GM12878 (cell line): ENCODE measurements around the gene ADAMTS2. TPM values are rescaled to one million over a fixed set of nuclear protein-coding genes. Genes with fewer than 3 reads are reported as not detected.

Experiments used
- ATAC-seq: fragments of 200-7000 bp; cut with Tn5 transposase; 3 replicates; pipeline ENCODE4 v1.9.1; 2020; ENCODE audit warnings: mild to moderate bottlenecking, moderate library complexity
- BruUV-seq: library from RNA; stranded (reverse); fragments of 400-500 nt; replicated peaks from 2 replicates; lab custom pipeline; 2021; lab: Mats Ljungman, UMichigan
- CTCF ChIA-PET: fragments of 300-600 bp; sonication (Branson Sonifier 250); formaldehyde crosslinking; extraction: SDS; loops from one replicate; lab custom pipeline; 2021; ENCODE audit warnings: inconsistent platforms; lab: Yijun Ruan, JAX
- POLR2A ChIA-PET: fragments of 350-600 bp; formaldehyde crosslinking; extraction: SDS; loops from one replicate; lab custom pipeline; 2021; ENCODE audit warnings: inconsistent platforms; lab: Charles Lee
- RAD21 ChIA-PET: fragments of 300-600 bp; sonication (Branson Sonifier 250); formaldehyde crosslinking; loops from one replicate; lab custom pipeline; 2023; ENCODE audit warnings: antibody characterized with exemption; ENCODE audit not compliant: unreplicated experiment; lab: Charles Lee
- SMC1A ChIA-PET: fragments of 300-600 bp; sonication (Branson Sonifier 250); formaldehyde crosslinking; loops from one replicate; lab custom pipeline; 2023; ENCODE audit not compliant: unreplicated experiment, uncharacterized antibody; lab: Charles Lee
- DNase-seq: peaks from one replicate; pipeline ENCODE4 v3.0.0-alpha.2; 2011; ENCODE audit warnings: low read depth, low spot score
- FAIRE-seq: peaks from 3 replicates; lab custom pipeline; 2011; peaks lifted over from hg19 to GRCh38; lab: Jason Lieb, UNC
- H2AFZ ChIP-seq: 2 replicates; pipeline ENCODE4 v1.6.0; 2011; ENCODE audit warnings: low read depth, low read length, control low read depth; ENCODE audit not compliant: control insufficient read depth
- H3K27ac ChIP-seq: 2 replicates; pipeline ENCODE4 v1.5.1; 2011; ENCODE audit warnings: control low read depth; ENCODE audit not compliant: control insufficient read depth, insufficient read depth
- H3K27me3 ChIP-seq, 2 experiments: replicated peaks in 1 of 2; 2 replicates each; pipeline versions ENCODE4 v1.6.0 to v1.6.1; 2011; ENCODE audit warnings: low read length in 1 of 2; ENCODE audit not compliant: control insufficient read depth in 2 of 2, insufficient read depth in 2 of 2
- H3K36me3 ChIP-seq, 2 experiments: 2 replicates each; pipeline ENCODE4 v1.5.1; 2011; ENCODE audit warnings: low read length in 1 of 2; ENCODE audit not compliant: control insufficient read depth in 2 of 2, insufficient read depth in 2 of 2
- H3K4me1 ChIP-seq: 2 replicates; pipeline ENCODE4 v1.6.1; 2011; ENCODE audit warnings: mild to moderate bottlenecking, low read length, moderate library complexity, mixed read lengths; ENCODE audit not compliant: control insufficient read depth, insufficient read depth
- H3K4me2 ChIP-seq: 2 replicates; pipeline ENCODE4 v1.6.0; 2011; ENCODE audit warnings: control low read depth; ENCODE audit not compliant: control insufficient read depth, insufficient read depth
- H3K4me3 ChIP-seq: fragments of 200-600 bp; sonication (generic); 2 replicates; pipeline ENCODE4 v1.5.1; 2016
- H3K79me2 ChIP-seq: 2 replicates; pipeline ENCODE4 v1.6.0; 2011; ENCODE audit warnings: low read length; ENCODE audit not compliant: control insufficient read depth, insufficient read depth
- H3K9ac ChIP-seq: 2 replicates; pipeline ENCODE4 v1.8.0; 2011; ENCODE audit warnings: low read length, control low read depth, mixed read lengths; ENCODE audit not compliant: control insufficient read depth, insufficient read depth
- H3K9me3 ChIP-seq: replicated peaks from 3 replicates; pipeline ENCODE4 v1.5.1; 2011; ENCODE audit warnings: mild to moderate bottlenecking, low read length; ENCODE audit not compliant: control insufficient read depth, insufficient read depth
- H4K20me1 ChIP-seq: 2 replicates; pipeline ENCODE4 v1.6.0; 2011; ENCODE audit not compliant: control insufficient read depth, insufficient read depth
- HDAC2 ChIP-seq: fragments of 200-600 bp; sonication (generic); IDR thresholded peaks from 2 replicates; pipeline ENCODE4 v1.6.1; 2017
- IKZF1 ChIP-seq: fragments of 450-650 bp; conservative IDR thresholded peaks from 2 replicates; pipeline ENCODE4 v1.6.1; 2017; ENCODE audit warnings: antibody characterized with exemption, mild to moderate bottlenecking
- JUND ChIP-seq: IDR thresholded peaks from 2 replicates; pipeline ENCODE4 v1.6.1; 2012; ENCODE audit warnings: low read depth, mild to moderate bottlenecking, low read length, improper control_type of control experiment, moderate library complexity
- MEF2B ChIP-seq: fragments of 450-650 bp; IDR thresholded peaks from 2 replicates; pipeline ENCODE4 v1.6.1; 2018; ENCODE audit warnings: mild to moderate bottlenecking, moderate library complexity; ENCODE audit not compliant: partially characterized antibody, poor library complexity, severe bottlenecking
- RAD21 ChIP-seq: IDR thresholded peaks from 2 replicates; pipeline ENCODE4 v1.6.1; 2011; ENCODE audit warnings: mild to moderate bottlenecking, low read depth, low read length, moderate library complexity; ENCODE audit not compliant: insufficient read depth
- STAT3 ChIP-seq: IDR thresholded peaks from 2 replicates; pipeline ENCODE4 v1.6.1; 2011; ENCODE audit warnings: low read depth, low read length, improper control_type of control experiment
- YY1 ChIP-seq: IDR thresholded peaks from 2 replicates; pipeline ENCODE4 v1.6.1; 2011; ENCODE audit warnings: low read depth, mild to moderate bottlenecking, low read length
- ZZZ3 ChIP-seq: IDR thresholded peaks from 2 replicates; pipeline ENCODE4 v1.6.1; 2011; ENCODE audit warnings: low read depth; ENCODE audit not compliant: control insufficient read depth, insufficient read length
- WGBS: methylation state at CpG from one replicate; pipeline ENCODE4 v1.1.6; 2016; ENCODE audit warnings: low lambda C conversion rate; ENCODE audit not compliant: insufficient replicate concordance, insufficient coverage; ENCODE audit errors: missing lambda C conversion rate; 5-methylcytosine and 5-hydroxymethylcytosine counted together
- in situ Hi-C: fragments of 300-500 bp; cut with MboI; formaldehyde crosslinking; loops from 9 replicates; pipeline ENCODE4 v1.14.3; 2018; ENCODE audit warnings: mixed read lengths
- intact Hi-C: fragments of 100-400 bp; cut with micrococcal nuclease; formaldehyde crosslinking; loops from one replicate; pipeline ENCODE4 v1.14.2; 2022; ENCODE audit not compliant: unreplicated experiment
- polyA plus RNA-seq, 11 experiments: library from polyadenylated mRNA; depleted of rRNA in 4 of 11; unstranded in 6 of 11; stranded (reverse) in 5 of 11; fragments of >200 nt; fragmentation: Nextera tagmentation in 4 of 11; fragmentation: Illumina TruSeq in 1 of 11; extraction: Ambion mirVana in 4 of 11; extraction: Trizol in 1 of 11; gene quantifications; 1 replicate in 1 of 11; 2 replicates in 10 of 11; pipeline versions ENCODE4 v1.2.1 to v1.2.3, GENCODE V29; 2011 to 2016; ENCODE audit warnings: inconsistent platforms in 2 of 11, missing spikeins in 2 of 11, low read depth in 1 of 11
- total RNA-seq, 4 experiments: library from RNA; depleted of rRNA in 3 of 4; stranded (reverse); fragments of >200 nt in 3 of 4; fragmentation: Illumina TruSeq in 1 of 4; extraction: Trizol in 1 of 4; gene quantifications; 2 replicates each; pipeline versions ENCODE4 v1.2.1 to v1.2.3, GENCODE V29; 2013 to 2021

ADAMTS2 gene
- total and polyA plus RNA-seq, 10 of the 15 experiments (the other 5 are each of a cell fraction or from before 2014, with no cell fraction given): 0.03 to 0.05 TPM; not detected in 8

DNA sequence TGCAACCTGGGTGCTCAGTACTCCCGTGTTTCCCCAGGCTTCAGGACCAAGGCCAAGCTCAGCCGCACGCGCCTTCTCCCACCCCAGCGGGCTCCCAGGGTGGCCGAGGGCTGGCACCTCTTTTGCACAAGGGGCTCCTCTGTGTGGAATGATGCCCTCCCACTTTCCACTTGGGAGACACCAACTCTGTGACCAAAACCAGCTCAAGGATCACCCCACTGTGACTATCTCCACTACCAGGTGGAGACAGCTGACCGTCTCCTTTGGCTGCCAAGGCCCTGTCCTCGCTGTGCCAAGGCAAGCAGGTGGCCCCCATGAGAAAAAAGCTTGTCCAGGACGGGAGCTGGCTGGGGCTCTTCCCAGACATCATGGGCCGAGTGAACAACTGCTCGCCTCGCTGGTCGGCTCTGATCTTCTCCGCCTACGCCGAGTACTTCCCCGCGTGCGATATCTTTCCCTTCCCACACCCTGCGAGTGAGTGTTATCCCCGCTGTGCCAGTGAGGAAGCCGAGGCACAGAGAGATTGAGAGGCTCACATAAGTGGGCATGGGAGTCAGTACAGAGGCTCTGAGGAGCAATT, 152.3 kb downstream of the ADAMTS2 start:
- no peak overlapping the region for H3K27ac ChIP-seq
- no peaks in the 10 kb centered on the region for H3K36me3 ChIP-seq
- RAD21 ChIA-PET: no interaction called here
- BruUV-seq: no TSS peak
- WGBS: 57% methylated on average over 22 of the region's 22 CpGs
- H3K27me3 ChIP-seq: no peaks in the 10 kb centered on the region
- TF ChIP-seq ZZZ3 (no peak), MEF2B (no peak), STAT3 (no peak), RAD21 (no peak), YY1 (no peak), IKZF1 (no peak), JUND (no peak), HDAC2 (no peak)
- FAIRE-seq: no peak
- H4K20me1 ChIP-seq: no peaks in the 10 kb centered on the region
- H3K9me3 ChIP-seq: peaks cover 2% of the 10 kb centered on the region; the same call in 2 of the 3 replicates
- no peak overlapping the region for H3K9ac ChIP-seq
- intact Hi-C loops: no loop called here
- no peaks in the 10 kb centered on the region for H3K4me1 ChIP-seq
- no peak overlapping the region for H2AFZ ChIP-seq
- SMC1A ChIA-PET: no interaction called here
- POLR2A ChIA-PET: no interaction called here
- H3K79me2 ChIP-seq: no peaks in the 10 kb centered on the region
- ATAC-seq: no peak
- DNase-seq: no peak
- no peak overlapping the region for H3K4me3 ChIP-seq
- in situ Hi-C loops: no loop called here
- no peak overlapping the region for H3K4me2 ChIP-seq
- CTCF ChIA-PET: no interaction called here
